Stimulated activated CD8-positive, alpha-beta memory T cell treated with anti-CD3 and anti-CD28 coated beads, Interleukin-4, amount 100 ng/mL, for 1 hour (primary cell): Measurements from ENCODE around the gene RAPGEF5.

Experiments
- DNase-seq, 2 donors: peaks; one replicate each; pipeline ENCODE4 v3.0.0-alpha.2; 2020; ENCODE audit warnings: low read depth in 2 of 2, low spot score in 1 of 2

RAPGEF5 gene

GRCh38 chr7:22195397-22196172, 161.4 kb downstream of the RAPGEF5 start:
- DNase-seq: no peak

DNA sequence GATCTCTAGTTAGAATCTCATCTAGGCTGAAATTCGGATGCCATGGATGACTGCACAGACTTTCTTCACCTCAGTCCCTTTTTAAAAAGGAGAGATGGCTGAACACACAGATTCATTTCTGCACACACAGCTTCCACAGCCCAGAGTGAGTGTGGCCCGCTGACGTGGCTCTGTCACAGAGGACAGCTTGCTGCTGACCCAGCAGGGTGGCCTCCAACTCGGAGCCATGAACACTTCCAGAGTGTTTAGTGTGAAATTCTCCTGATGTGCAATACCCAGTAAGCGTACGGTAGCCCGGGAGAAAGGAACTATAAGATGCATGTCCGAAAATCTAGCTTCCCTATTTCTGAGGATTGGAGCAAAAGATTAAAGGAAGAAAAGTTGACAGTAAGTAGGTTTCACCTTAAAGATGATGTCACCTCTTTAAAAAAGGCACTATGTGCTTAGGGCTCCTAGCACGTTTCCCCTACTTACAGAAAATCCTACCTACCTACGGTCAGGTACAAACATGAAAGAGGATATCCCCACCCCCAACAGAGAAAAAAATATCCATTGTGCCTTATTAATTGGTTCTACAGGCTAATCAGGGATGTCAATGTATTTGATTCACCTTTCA, 162.2 kb downstream of the RAPGEF5 start:
- no peak for DNase-seq

DNA sequence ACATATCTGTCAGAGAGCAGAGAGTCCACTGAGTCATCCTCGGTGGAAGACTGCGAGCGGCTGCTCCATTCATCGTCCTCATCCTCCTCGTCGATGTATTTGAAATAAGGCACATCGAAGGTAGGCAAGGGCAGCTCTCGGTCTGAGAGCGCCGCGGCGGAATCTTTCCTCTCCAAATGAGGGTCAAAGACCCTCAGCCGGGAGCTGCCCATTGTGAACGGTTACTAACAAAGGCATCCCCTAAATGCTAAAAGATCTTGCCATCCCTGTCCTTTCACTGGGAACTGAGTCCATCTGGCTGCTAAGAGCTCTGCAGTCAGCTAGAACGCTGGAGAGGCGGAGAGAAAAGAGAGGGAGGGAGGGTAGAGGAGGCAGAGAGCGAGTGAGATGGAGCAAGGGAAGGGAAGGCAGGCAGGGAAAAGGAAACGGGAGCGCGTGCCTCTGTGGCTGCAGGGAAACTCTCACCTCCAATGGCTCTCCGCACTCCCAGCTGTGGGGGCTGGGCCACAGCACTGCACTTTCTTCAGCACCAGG, 163.4 kb downstream of the RAPGEF5 start:
- DNase-seq: no peak

DNA sequence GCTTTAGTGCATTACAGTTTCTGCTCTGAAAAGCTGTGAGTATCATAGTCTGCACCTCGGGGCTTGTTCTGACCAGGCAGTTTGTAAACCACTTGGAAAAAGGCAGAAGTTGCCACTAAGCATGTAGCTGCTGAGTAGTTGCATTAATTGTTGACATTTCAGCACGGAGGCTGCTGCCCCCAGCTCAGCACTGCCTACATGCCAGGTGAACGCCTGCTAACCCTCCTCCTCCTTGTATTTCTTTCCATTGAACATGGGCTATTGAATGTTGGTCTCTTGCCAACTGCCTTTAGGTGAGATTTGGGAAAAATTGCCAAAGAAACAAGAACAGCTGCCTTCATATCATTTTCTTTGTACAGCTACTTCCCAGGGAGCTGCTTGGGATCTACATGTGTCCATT, 164.2 kb downstream of the RAPGEF5 start:
- DNase-seq: no peak

DNA sequence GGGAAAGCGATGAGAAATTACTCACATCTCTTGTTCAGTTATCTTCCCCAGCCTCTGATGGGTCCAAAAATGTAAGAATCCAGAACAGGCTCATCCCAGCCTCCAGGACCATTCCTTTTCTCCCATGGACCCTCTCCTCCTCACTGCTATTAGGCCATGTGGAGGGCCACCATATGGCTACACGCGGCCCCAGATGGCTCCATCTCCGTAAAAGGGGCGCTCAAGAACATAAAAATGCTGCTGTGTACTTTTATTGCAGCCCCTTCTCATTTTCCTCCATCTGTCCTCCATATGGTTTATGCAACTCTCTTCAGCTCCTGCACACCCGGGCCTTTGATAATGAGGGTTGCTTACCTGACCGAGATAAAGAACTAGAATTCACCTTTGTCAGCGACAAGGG, 166.2 kb downstream of the RAPGEF5 start:
- no peak for DNase-seq

- no peak for DNase-seq
Measured at GRCh38 chr7:22189741-22190140, 167.2 kb downstream of the RAPGEF5 start.

DNA sequence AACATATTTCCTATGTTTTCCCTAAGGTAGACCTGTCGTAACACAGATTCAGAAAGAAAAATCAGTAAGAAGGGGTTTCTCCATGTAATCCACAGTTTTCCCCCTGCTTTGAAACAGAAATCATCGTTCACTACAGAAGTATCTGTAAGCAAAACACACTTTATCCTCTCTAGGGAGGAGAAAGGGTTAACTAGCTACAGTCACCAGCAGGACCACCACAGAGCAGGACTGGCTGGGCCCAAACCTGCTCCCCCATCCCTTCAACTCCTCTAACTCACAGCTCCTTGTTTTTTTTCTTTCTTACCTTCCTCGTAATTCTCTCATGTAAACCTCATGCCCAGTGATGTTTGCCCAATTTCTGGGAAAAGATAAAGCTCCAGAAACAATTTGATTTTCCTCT, 167.7 kb downstream of the RAPGEF5 start:
- no peak for DNase-seq

DNA sequence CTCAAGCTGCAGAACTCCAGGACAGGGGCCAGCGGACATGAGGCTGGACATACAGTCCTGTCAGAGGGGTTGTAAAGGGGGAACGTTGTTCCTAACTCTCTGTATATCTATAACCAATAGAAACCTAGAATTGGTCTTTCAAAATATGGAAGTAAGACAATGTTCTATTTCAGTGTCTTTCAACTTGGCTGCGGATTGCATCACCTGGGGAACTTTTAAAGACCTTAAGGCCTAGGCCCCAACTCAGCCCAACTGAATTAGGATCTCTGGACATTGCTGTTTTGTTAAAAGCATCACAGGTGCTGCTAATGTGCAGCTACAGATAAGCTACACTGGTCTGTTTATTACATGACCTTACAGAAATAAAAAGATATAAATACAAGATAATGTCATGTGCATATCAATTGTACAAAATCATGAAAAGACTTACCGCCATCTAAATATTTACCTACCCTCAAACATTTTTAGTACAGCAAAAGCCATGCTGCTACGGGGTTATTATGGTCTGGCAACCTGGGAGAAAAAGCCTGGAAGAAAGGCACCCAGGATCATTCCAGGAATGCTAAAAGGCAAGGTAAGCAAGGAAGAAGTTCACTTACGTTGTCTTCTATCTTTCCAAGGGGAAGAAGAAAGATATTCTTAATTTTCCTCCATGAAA, 169.1 kb downstream of the RAPGEF5 start:
- DNase-seq: no peak

GRCh38 chr7:22185559-22185958, 171.4 kb downstream of the RAPGEF5 start:
- no peak for DNase-seq

GRCh38 chr7:22184549-22185199, 172.3 kb downstream of the RAPGEF5 start:
- no peak for DNase-seq

GRCh38 chr7:22183522-22184280, 173.3 kb downstream of the RAPGEF5 start:
- DNase-seq: no peak

DNA sequence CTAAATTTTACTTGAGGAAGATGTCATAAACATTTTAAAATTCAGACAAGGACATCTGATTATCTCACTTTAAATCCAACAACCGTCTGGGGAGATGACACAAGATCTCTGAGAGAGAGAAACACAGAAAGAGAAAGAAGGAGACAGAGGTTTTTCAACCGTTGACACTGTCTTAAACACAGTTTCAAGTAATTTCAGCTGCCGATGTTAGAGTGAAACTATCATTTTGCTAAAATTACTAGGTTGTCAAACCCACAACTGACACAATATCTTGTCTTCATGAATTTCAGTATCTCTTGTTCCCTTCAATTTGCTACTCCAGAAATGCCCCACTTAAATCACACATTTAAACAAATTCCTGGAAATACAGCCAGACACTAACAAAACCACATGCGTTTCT, 174.8 kb downstream of the RAPGEF5 start:
- DNase-seq: no peak

GRCh38 chr7:22181663-22182062, 175.3 kb downstream of the RAPGEF5 start:
- DNase-seq: no peak

DNA sequence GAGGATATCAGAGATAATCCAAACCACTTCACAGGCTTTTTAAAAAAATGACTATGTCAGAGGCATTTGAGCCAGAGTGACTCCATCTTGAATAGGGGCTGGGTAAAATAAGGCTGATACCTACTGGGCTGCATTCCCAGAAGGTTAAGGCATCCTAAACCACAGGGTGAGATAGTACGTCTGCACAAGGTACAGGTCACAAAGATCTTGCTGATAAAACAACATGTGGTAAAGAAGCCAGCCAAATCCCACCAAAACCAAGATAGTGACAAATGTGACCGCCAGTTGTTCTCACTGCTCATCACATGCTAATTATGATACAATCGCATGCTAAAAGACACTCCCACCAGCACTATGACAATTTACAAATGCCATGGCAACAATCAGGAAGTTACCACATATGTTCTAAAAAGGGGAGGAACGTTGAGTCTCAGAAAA, 177.5 kb downstream of the RAPGEF5 start:
- no peak for DNase-seq

DNA sequence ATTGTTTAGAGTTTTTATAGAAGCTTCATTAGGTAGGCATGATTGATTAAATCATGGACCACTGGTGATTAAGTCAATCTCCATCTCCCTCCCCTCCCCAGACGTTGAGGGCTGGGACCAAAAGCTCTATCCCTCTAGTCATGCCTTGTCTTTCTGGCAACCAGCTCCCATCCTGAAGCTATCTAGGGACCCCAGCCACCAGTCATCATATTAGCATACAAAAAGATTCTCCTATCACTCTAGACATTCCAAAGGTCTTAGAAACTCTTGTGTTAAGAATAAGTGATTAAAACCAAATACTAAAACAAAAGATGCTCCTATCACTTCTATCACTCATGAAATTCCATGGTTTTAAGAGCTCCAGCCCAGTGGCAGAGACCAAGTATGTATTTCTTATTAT, 178.2 kb downstream of the RAPGEF5 start:
- DNase-seq: no peak

DNA sequence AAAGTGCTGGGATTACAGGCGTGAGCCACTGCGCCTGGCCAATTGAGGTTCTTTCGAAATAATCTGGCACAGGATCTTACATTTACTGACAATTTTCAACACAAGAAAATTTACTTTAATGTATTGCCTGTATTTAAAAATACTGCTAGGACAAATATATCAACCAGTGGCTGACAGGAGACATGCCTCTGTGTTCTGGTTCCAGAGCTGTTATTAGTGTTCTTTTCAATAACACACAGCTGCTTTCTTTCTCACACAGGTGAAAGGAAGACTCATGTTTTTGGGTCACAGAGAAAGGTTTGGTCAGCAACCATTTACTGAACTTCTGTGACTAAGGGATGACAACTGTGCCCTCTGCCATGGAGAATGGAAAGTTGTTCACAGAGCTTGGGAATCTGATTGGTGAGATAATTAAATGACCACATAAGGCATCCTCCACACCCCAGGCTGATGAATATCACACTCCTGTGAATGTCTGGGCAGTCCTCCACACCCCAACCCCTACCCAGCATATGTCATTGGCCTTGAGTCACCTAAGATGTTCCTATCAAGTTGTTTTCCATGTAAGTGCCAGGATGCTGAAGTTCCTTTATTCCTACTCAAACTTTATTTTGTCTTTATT, 180.1 kb downstream of the RAPGEF5 start:
- no peak for DNase-seq

DNA sequence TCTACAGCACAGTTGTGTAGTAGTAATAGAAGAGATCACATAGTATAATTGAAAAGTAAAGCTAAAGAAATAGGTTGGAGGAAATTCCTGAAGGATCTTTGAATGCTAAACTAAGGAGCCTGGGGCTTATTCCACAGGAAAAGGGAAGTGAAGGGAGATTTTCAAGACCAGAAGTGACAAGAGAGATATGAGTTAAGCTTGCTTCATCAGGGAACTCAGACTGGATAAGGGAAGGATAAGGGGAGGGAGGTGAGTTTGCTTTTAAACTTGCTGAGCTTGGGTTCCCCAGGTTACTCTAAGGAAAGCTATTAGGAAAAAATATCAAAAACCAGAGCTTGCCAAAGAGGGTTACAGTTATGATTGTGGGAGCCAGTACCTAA, 182.4 kb downstream of the RAPGEF5 start:
- DNase-seq: no peak

DNA sequence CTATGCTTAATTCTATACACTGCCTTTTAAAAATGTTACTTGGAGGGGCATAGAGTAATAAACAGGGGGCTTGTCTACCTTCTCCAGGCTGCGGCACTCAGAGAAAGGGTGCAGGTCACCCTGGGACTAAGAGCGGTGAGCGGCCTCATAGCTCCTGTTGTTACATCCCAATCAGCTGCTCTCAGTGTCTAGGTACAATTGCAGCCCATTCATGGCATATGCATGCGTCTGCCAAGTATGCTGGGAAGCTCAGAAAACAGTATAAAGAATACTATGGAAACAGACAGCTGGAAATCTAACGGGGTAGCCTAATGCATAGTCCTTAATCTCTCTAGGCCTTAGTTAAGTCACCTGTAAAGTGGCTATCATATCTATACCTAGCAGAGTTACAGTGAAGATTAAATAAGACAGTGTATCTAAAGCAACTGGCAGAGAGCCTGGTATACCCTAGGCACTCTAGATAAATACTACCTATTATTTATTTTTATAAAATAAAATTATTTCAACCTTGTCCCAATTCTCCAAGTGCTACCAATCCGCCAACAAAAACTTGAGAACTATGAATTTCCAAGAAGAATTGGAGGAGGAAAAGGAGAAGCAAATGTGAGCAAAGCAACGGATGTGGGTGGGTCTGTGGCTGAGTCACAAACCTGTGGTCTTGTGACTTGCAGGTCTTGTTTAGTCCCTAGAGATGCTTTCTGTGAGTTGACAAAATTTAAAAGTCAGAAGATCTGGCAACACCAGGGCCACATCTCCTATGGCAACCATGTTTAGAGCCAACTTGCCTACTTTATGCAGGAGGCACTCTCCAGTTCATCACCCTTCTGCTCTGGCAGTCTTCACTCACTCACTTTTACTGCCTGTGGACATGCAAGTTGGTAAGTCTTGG, 183.0 kb downstream of the RAPGEF5 start:
- DNase-seq: no peak

DNA sequence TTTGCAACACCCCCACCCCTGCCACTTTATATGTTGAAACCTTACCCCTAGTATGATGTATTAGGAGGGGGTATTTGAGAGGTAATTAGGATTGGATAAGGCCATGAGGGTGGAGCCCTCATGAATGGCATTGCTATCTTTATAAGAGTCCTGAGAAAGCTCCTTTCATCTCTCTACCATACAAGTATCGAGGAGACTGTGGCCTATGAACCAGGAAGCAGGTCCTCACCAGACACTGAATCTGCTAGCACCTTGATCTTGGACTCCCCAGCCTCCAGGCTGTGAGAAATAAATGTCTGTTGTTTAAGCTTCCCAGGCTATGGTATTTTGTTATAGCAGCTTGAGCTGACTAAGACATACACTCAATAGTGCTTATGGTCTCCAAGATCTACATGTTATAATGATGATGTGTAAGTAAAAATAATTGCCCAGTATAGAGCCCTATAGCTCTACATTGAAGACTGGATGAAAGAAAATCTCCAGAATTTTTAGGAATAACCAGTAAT, 188.8 kb downstream of the RAPGEF5 start:
- DNase-seq: no peak
